ENCODE measurements around the gene ATP8B3.
A peak's percentile ranks its signal among the peaks of the same experiment; 100 is the strongest.

- TF ChIP-seq RAD21 (conservative IDR thresholded peaks at IDR 0.05 in 1 of 2, IDR thresholded peaks at IDR 0.05 in 1 of 2), result peak; percentile 75 to 78
- TF ChIP-seq CEBPB (IDR thresholded peaks at IDR 0.05), result no peak
- peak; percentile 48 for TF ChIP-seq SMC3 (IDR thresholded peaks at IDR 0.05)
- no peak for TF ChIP-seq ZSCAN20 (CRISPR knock-in tag; IDR thresholded peaks at IDR 0.05)
- peak; percentile 63 for TF ChIP-seq CTCF (IDR thresholded peaks at IDR 0.05)
- TF ChIP-seq HES2 (IDR thresholded peaks at IDR 0.05), result no peak
- TF ChIP-seq POLR2A (IDR thresholded peaks at IDR 0.05; ENCODE audit: low read length), result no peak; the same call in 1 of the 2 replicates
- TF ChIP-seq REST (IDR thresholded peaks at IDR 0.05), result no peak
These were observed 533 bp upstream of the ATP8B3 start for GRCh38 chr19:1812426-1813191.
